Progenitor cell of endocrine pancreas (in vitro differentiated cells): ENCODE data around the gene EREG. TPM values are rescaled to one million over a fixed set of nuclear protein-coding genes. Genes with fewer than 3 reads are reported as not detected.

Experiments used
- DNase-seq: peaks from one replicate; pipeline ENCODE4 v3.0.0; 2021; ENCODE audit warnings: low spot score; ENCODE audit not compliant: unreplicated experiment
- H3K27ac Mint-ChIP-seq: 2 replicates; pipeline ENCODE4 v1.8.0; 2021; ENCODE audit warnings: mild to moderate bottlenecking, moderate library complexity, mixed read lengths
- H3K27me3 Mint-ChIP-seq: 2 replicates; pipeline ENCODE4 v1.8.0; 2021; ENCODE audit warnings: mixed read lengths
- H3K36me3 Mint-ChIP-seq: 2 replicates; pipeline ENCODE4 v1.8.0; 2022; ENCODE audit warnings: mixed read lengths; ENCODE audit not compliant: insufficient read depth
- H3K4me1 Mint-ChIP-seq: 2 replicates; pipeline ENCODE4 v1.8.0; 2021; ENCODE audit warnings: low read depth, mixed read lengths
- H3K4me3 Mint-ChIP-seq: 2 replicates; pipeline ENCODE4 v1.8.0; 2021; ENCODE audit warnings: low read depth, mild to moderate bottlenecking, moderate library complexity, mixed read lengths
- H3K9me3 Mint-ChIP-seq: 2 replicates; pipeline ENCODE4 v1.8.0; 2021; ENCODE audit warnings: low read depth, mixed read lengths
- CTCF ChIP-seq: fragments of 200-600 bp; sonication (generic); IDR thresholded peaks from one replicate; pipeline ENCODE4 v1.5.0; 2021; ENCODE audit warnings: antibody characterized with exemption, mild to moderate bottlenecking; ENCODE audit not compliant: unreplicated experiment
- total RNA-seq: library from RNA; stranded (reverse); gene quantifications from 2 replicates; pipeline ENCODE4 v1.2.1, GENCODE V29; 2021

Gene EREG
- total RNA-seq, 1 donor from 2014 or later = not detected

DNA sequence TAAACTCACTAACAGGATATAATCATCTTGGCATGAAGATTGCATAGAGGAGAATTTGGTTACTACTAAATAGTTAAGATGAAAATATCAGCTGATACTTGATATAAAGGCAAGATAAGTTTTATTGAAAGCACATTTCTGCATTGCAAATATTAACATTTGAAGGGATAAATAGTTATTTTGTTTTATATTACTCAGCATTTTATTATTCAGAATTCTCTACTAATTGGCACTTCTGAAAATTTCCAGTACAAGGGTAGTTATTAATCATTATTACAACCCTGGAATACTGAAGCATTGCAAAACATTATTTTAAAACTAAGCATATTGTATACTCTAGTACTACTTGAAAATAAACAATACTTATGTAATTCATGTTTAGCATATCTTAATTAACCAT is 47.3 kb downstream of the EREG start:
- DNase-seq = no peak
- peaks cover 3% of the 10 kb centered on the region for H3K9me3 Mint-ChIP-seq
- H3K36me3 Mint-ChIP-seq = no peaks in the 10 kb centered on the region
- H3K4me3 Mint-ChIP-seq = no peak overlapping the region
- H3K4me1 Mint-ChIP-seq = peaks cover 19% of the 10 kb centered on the region
- no peaks in the 10 kb centered on the region for H3K27me3 Mint-ChIP-seq
- no peak overlapping the region for H3K27ac Mint-ChIP-seq
- no peak for TF ChIP-seq CTCF

DNA sequence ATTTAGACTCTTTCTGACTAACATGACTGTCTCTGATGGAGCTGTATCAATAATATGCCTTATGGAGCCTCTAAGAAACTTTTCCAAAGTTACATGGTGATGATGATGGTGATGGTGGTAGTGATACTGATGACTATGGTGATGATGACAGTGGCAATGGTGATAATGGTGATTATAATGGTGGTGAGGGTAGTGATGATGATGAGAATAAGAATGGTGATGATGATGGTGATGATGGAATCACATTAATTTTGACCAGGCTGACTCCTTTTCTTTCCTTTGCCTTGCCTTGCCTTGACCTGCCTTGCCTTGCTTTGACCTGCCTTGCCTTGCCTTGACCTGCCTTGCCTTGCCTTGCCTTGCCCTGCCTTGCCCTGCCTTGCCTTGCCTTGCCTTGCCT is 48.3 kb downstream of the EREG start:
- no peak for DNase-seq
- no peak overlapping the region for H3K4me3 Mint-ChIP-seq
- H3K4me1 Mint-ChIP-seq = peaks cover 19% of the 10 kb centered on the region
- peaks cover 3% of the 10 kb centered on the region for H3K9me3 Mint-ChIP-seq
- no peak overlapping the region for H3K27ac Mint-ChIP-seq
- TF ChIP-seq CTCF = no peak
- H3K27me3 Mint-ChIP-seq = peaks cover 2% of the 10 kb centered on the region
- H3K36me3 Mint-ChIP-seq = no peaks in the 10 kb centered on the region

GRCh38 chr4:74414149-74414809 is 49.3 kb downstream of the EREG start:
- no peak overlapping the region for H3K4me3 Mint-ChIP-seq
- H3K36me3 Mint-ChIP-seq = no peaks in the 10 kb centered on the region
- H3K9me3 Mint-ChIP-seq = peaks cover 9% of the 10 kb centered on the region
- no peak for DNase-seq
- H3K4me1 Mint-ChIP-seq = peaks cover 19% of the 10 kb centered on the region
- no peak overlapping the region for H3K27ac Mint-ChIP-seq
- no peak for TF ChIP-seq CTCF
- H3K27me3 Mint-ChIP-seq = peaks cover 2% of the 10 kb centered on the region

- peaks cover 17% of the 10 kb centered on the region for H3K4me1 Mint-ChIP-seq
- TF ChIP-seq CTCF = no peak
- no peak overlapping the region for H3K27ac Mint-ChIP-seq
- H3K27me3 Mint-ChIP-seq = peaks cover 2% of the 10 kb centered on the region
- H3K4me3 Mint-ChIP-seq = no peak overlapping the region
- no peaks in the 10 kb centered on the region for H3K36me3 Mint-ChIP-seq
- DNase-seq = no peak
- peaks cover 12% of the 10 kb centered on the region for H3K9me3 Mint-ChIP-seq
Measured at GRCh38 chr4:74415602-74416300, 50.8 kb downstream of the EREG start.

DNA sequence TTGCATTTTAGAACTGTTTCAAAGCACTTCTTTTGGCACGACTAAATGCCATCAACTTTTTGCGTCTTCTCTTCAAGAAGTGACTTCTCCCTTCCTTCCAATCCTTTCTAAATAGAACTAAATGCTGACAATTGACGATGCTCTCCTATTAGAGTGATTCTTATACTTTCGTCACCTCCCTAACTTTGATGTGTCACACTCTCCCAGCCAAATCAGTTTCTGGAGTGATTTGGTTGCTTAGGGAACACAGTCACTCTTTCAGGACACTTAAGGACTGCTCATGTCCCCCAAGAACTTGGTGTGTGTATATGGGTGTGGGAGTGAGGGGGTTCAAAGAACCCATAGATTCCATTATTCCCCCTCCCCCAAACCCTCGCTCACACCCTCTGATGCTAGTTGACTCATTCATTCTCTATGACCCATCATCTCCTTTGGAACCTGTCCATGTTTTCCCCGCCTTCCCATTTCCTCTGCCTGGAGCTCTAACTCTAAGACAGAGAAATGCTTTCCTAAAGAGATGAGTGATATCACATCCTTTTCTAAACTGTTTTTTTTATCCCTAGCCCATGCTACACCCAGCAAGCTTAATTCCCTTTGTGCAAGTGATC is 53.2 kb downstream of the EREG start:
- TF ChIP-seq CTCF = no peak
- Mint-ChIP-seq H3K9me3 (peaks cover 12% of the 10 kb centered on the region), H3K27ac (peak overlapping the region; percentile 5), H3K27me3 (peaks cover 2% of the 10 kb centered on the region), H3K36me3 (no peaks in the 10 kb centered on the region), H3K4me3 (no peak overlapping the region), H3K4me1 (peaks cover 18% of the 10 kb centered on the region)
- DNase-seq = no peak
